Fibroblast of lung (primary cell): Measurements from ENCODE around the gene CCNDBP1.

ENCODE experiments used
- CTCF ChIP-seq, 2 donors: IDR thresholded peaks in 1 of 2; conservative IDR thresholded peaks in 1 of 2; 1 replicate in 1 of 2; 2 replicates in 1 of 2; pipeline ENCODE4 v1.5.1; 2011 to 2012; ENCODE audit warnings: low read length in 2 of 2, control low read depth in 1 of 2, inconsistent platforms in 1 of 2, low read depth in 1 of 2, mild to moderate bottlenecking in 1 of 2
- EZH2 ChIP-seq: IDR thresholded peaks from 2 replicates; pipeline ENCODE4 v1.5.1; 2012; ENCODE audit warnings: low read length, control low read depth, mild to moderate bottlenecking; ENCODE audit errors: missing control alignments

DNA sequence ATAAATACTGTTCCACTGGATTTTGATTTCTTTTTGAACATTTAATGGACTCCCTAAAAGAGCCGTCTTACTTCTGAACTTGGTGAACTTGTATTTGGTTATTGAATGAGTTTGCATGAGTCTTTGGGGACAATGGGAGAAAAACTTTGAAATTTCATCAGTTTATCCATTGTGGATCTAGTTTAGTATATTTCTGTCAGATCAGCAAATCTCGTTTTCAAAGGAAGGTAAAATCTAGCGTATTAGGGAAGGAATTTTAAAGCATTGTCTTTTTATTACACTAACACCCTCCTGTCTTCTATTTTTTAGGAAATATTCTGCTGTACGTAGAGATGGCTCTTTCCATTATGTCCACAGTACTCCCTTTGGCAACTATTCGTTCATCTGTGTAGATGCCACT is 39.0 kb upstream of the CCNDBP1 start:
- TF ChIP-seq CTCF (conservative IDR thresholded peaks at IDR 0.05 in 1 of 2, IDR thresholded peaks at IDR 0.05 in 1 of 2; ENCODE audit: low read depth in 1 of 2, low read length in 2 of 2): no peak
- TF ChIP-seq EZH2: no peak
